SK-N-SH treated with all-trans-retinoic acid at 6 μM for 48 hours (cell line): Measurements from ENCODE around the gene ELF1.

Experiments
- ATAC-seq: fragments of 200-7000 bp; cut with Tn5 transposase; 3 replicates; pipeline ENCODE4 v1.9.1; 2020; ENCODE audit warnings: mild to moderate bottlenecking, moderate library complexity
- ARNTL ChIP-seq: fragments of 450-650 bp; formaldehyde crosslinking; IDR thresholded peaks from 2 replicates; pipeline ENCODE4 v1.5.0; 2020; ENCODE audit warnings: low read depth, mild to moderate bottlenecking, moderate library complexity, borderline replicate concordance
- BACH2 ChIP-seq: fragments of 250-450 bp; sonication (Bioruptor Pico); IDR thresholded peaks from 2 replicates; pipeline ENCODE4 v1.9.0; 2021; ENCODE audit warnings: mild to moderate bottlenecking, borderline replicate concordance
- CSDC2 ChIP-seq: fragments of 250-450 bp; sonication (Bioruptor Pico); IDR thresholded peaks from 2 replicates; pipeline ENCODE4 v1.5.0; 2020; ENCODE audit warnings: mild to moderate bottlenecking, moderate library complexity
- ESRRG ChIP-seq: fragments of 250-450 bp; sonication (Bioruptor Pico); IDR thresholded peaks from 2 replicates; pipeline ENCODE4 v1.6.1; 2021; ENCODE audit warnings: mild to moderate bottlenecking
- GLIS3 ChIP-seq: fragments of 250-450 bp; sonication (Bioruptor Pico); IDR thresholded peaks from 2 replicates; pipeline ENCODE4 v1.5.0; 2020; ENCODE audit warnings: mild to moderate bottlenecking, moderate library complexity
- ISL1 ChIP-seq: fragments of 250-450 bp; sonication (Bioruptor Pico); IDR thresholded peaks from 2 replicates; pipeline ENCODE4 v2.1.2; 2022; ENCODE audit warnings: mild to moderate bottlenecking, moderate library complexity
- OSR1 ChIP-seq: fragments of 250-450 bp; sonication (Bioruptor Pico); IDR thresholded peaks from 2 replicates; pipeline ENCODE4 v1.8.0; 2022; ENCODE audit warnings: moderate library complexity, mild to moderate bottlenecking, inconsistent platforms
- PATZ1 ChIP-seq: fragments of 250-450 bp; sonication (Bioruptor Pico); IDR thresholded peaks from 2 replicates; pipeline ENCODE4 v1.8.0; 2020; ENCODE audit warnings: mild to moderate bottlenecking, moderate library complexity, borderline replicate concordance
- PPARA ChIP-seq: fragments of 250-450 bp; sonication (Bioruptor Pico); IDR thresholded peaks from 2 replicates; pipeline ENCODE4 v1.5.0; 2020; ENCODE audit warnings: mild to moderate bottlenecking, borderline replicate concordance
- RARB ChIP-seq: fragments of 250-450 bp; sonication (Bioruptor Pico); IDR thresholded peaks from 2 replicates; pipeline ENCODE4 v1.8.0; 2021; ENCODE audit warnings: mild to moderate bottlenecking, moderate library complexity
- SNAI2 ChIP-seq: fragments of 250-450 bp; sonication (Bioruptor Pico); IDR thresholded peaks from 2 replicates; pipeline ENCODE4 v1.5.0; 2020; ENCODE audit warnings: mild to moderate bottlenecking, moderate library complexity
- TOX ChIP-seq: fragments of 250-450 bp; sonication (Bioruptor Pico); IDR thresholded peaks from 2 replicates; pipeline ENCODE4 v1.8.0; 2021; ENCODE audit warnings: mild to moderate bottlenecking, moderate library complexity, borderline replicate concordance
- TSHZ2 ChIP-seq: fragments of 250-450 bp; sonication (Bioruptor Pico); IDR thresholded peaks from 2 replicates; pipeline ENCODE4 v1.5.0; 2020; ENCODE audit warnings: mild to moderate bottlenecking, moderate library complexity
- ZC3H10 ChIP-seq: fragments of 250-450 bp; sonication (Bioruptor Pico); IDR thresholded peaks from 2 replicates; pipeline ENCODE4 v1.5.1; 2021; ENCODE audit warnings: mild to moderate bottlenecking, moderate library complexity
- ZFP3 ChIP-seq: fragments of 250-450 bp; sonication (Bioruptor Pico); IDR thresholded peaks from 2 replicates; pipeline ENCODE4 v1.5.0; 2020; ENCODE audit warnings: mild to moderate bottlenecking, moderate library complexity
- ZFP30 ChIP-seq: fragments of 450-650 bp; formaldehyde crosslinking; IDR thresholded peaks from 2 replicates; pipeline ENCODE4 v1.5.0; 2022; ENCODE audit warnings: mild to moderate bottlenecking, moderate library complexity
- ZNF565 ChIP-seq: fragments of 450-650 bp; formaldehyde crosslinking; conservative IDR thresholded peaks from 2 replicates; pipeline ENCODE4 v1.5.0; 2020; ENCODE audit warnings: low read depth, mild to moderate bottlenecking, moderate library complexity
- ZNF70 ChIP-seq: fragments of 450-650 bp; formaldehyde crosslinking; IDR thresholded peaks from 2 replicates; pipeline ENCODE4 v1.5.0; 2020; ENCODE audit warnings: mild to moderate bottlenecking, moderate library complexity
- ZNF8 ChIP-seq: fragments of 450-650 bp; formaldehyde crosslinking; IDR thresholded peaks from 2 replicates; pipeline ENCODE4 v1.5.0; 2020; ENCODE audit warnings: mild to moderate bottlenecking, moderate library complexity
- TF ChIP-seq, protein P1 (sequence below): fragments of 250-450 bp; sonication (Bioruptor Pico); IDR thresholded peaks from 2 replicates; pipeline ENCODE4 v1.8.0; 2021; ENCODE audit warnings: low read depth, mild to moderate bottlenecking, moderate library complexity, borderline replicate concordance
- TF ChIP-seq, protein P2 (sequence below): fragments of 250-450 bp; sonication (Bioruptor Pico); IDR thresholded peaks from 2 replicates; pipeline ENCODE4 v1.5.1; 2021; ENCODE audit warnings: mild to moderate bottlenecking, moderate library complexity

ELF1 gene

DNA sequence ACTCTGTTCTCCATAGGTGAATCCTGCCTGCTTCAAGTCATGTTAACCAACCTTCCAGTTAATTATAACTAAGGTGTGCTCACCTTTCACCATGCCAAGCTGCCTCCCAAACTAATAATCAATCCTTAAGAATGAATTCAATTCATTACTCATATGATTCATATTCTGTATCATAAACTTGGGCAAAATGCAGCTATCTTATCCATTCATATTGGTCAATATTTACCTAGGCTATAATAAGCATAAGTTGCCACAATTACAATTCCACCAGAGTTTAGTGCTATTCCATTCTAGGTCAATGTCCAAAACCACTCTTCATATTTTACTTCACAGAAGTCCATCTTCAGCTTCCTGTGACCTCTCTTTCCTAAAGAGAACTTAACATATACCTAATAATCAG lies 13.4 kb downstream of the ELF1 start:
- no peak for ATAC-seq
- TF ChIP-seq OSR1 (CRISPR knock-in tag) = no peak
- TF ChIP-seq ESRRG (CRISPR knock-in tag) = no peak
- no peak for TF ChIP-seq BACH2 (CRISPR knock-in tag)
- no peak for TF ChIP-seq CSDC2 (CRISPR knock-in tag)
- no peak for TF ChIP-seq SNAI2 (CRISPR knock-in tag)
- no peak for TF ChIP-seq ARNTL
- no peak for TF ChIP-seq GLIS3
- no peak for TF ChIP-seq RARB (CRISPR knock-in tag)
- no peak for TF ChIP-seq ZNF8
- TF ChIP-seq ZFP30 (CRISPR knock-in tag) = no peak
- no peak for TF ChIP-seq ZNF565 (CRISPR knock-in tag)
- TF ChIP-seq TOX (CRISPR knock-in tag) = no peak
- no peak for TF ChIP-seq ZNF70 (CRISPR knock-in tag)
- no peak for TF ChIP-seq ZFP3
- TF ChIP-seq ZC3H10 = no peak
- no peak for TF ChIP-seq PPARA (CRISPR knock-in tag)
- TF ChIP-seq, protein P1, sequence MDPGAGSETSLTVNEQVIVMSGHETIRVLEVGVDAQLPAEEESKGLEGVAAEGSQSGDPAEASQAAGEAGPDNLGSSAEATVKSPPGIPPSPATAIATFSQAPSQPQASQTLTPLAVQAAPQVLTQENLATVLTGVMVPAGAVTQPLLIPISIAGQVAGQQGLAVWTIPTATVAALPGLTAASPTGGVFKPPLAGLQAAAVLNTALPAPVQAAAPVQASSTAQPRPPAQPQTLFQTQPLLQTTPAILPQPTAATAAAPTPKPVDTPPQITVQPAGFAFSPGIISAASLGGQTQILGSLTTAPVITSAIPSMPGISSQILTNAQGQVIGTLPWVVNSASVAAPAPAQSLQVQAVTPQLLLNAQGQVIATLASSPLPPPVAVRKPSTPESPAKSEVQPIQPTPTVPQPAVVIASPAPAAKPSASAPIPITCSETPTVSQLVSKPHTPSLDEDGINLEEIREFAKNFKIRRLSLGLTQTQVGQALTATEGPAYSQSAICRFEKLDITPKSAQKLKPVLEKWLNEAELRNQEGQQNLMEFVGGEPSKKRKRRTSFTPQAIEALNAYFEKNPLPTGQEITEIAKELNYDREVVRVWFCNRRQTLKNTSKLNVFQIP = no peak
- no peak for TF ChIP-seq TSHZ2
- no peak for TF ChIP-seq PATZ1 (CRISPR knock-in tag)

GRCh38 chr13:41004875-41005693 lies 14.0 kb downstream of the ELF1 start:
- TF ChIP-seq ESRRG (CRISPR knock-in tag) = no peak
- TF ChIP-seq TSHZ2 = no peak
- TF ChIP-seq ISL1 = no peak
- TF ChIP-seq PPARA (CRISPR knock-in tag) = no peak
- TF ChIP-seq RARB (CRISPR knock-in tag) = no peak
- ATAC-seq = peak; percentile 51; the same call in 2 of the 3 replicates

- TF ChIP-seq ZNF8 (no peak), ISL1 (no peak)
- no peak for ATAC-seq
These were observed 16.5 kb downstream of the ELF1 start for GRCh38 chr13:41002606-41003005.

GRCh38 chr13:41001695-41002094 lies 17.4 kb downstream of the ELF1 start:
- ATAC-seq = no peak
- TF ChIP-seq CSDC2 (CRISPR knock-in tag) (no peak), OSR1 (CRISPR knock-in tag) (no peak), ZC3H10 (no peak), TOX (CRISPR knock-in tag) (no peak), ZFP30 (CRISPR knock-in tag) (no peak), RARB (CRISPR knock-in tag) (no peak), BACH2 (CRISPR knock-in tag) (no peak), PPARA (CRISPR knock-in tag) (no peak), ZNF565 (CRISPR knock-in tag) (no peak), ESRRG (CRISPR knock-in tag) (no peak), ARNTL (no peak)
- TF ChIP-seq, protein P2, sequence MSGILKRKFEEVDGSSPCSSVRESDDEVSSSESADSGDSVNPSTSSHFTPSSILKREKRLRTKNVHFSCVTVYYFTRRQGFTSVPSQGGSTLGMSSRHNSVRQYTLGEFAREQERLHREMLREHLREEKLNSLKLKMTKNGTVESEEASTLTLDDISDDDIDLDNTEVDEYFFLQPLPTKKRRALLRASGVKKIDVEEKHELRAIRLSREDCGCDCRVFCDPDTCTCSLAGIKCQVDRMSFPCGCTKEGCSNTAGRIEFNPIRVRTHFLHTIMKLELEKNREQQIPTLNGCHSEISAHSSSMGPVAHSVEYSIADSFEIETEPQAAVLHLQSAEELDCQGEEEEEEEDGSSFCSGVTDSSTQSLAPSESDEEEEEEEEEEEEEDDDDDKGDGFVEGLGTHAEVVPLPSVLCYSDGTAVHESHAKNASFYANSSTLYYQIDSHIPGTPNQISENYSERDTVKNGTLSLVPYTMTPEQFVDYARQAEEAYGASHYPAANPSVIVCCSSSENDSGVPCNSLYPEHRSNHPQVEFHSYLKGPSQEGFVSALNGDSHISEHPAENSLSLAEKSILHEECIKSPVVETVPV (CRISPR knock-in tag) = no peak
